LNCaP clone FGC (cell line): ENCODE results near the gene KRTAP10-6.

Source experiments
- DNase-seq: peaks from one replicate; pipeline ENCODE4 v3.0.0-alpha.2; 2011; ENCODE audit warnings: low read depth
- H3K4me3 ChIP-seq: 2 replicates; pipeline ENCODE4 v1.5.1; 2011; ENCODE audit warnings: mild to moderate bottlenecking, low read depth, low read length, control low read depth
- CTCF ChIP-seq: IDR thresholded peaks from 2 replicates; pipeline ENCODE4 v1.5.1; 2012; ENCODE audit warnings: mild to moderate bottlenecking; ENCODE audit not compliant: control insufficient read depth, insufficient read depth; ENCODE audit errors: extremely low read depth

Gene KRTAP10-6

GRCh38 chr21:44616591-44616926, 24.3 kb upstream of the KRTAP10-6 start:
- DNase-seq = no peak
- H3K4me3 ChIP-seq = no peak overlapping the region
- no peak for TF ChIP-seq CTCF

GRCh38 chr21:44615911-44616590, 23.7 kb upstream of the KRTAP10-6 start:
- no peak for DNase-seq
- no peak overlapping the region for H3K4me3 ChIP-seq
- no peak for TF ChIP-seq CTCF

GRCh38 chr21:44615466-44615865, 23.2 kb upstream of the KRTAP10-6 start:
- H3K4me3 ChIP-seq = no peak overlapping the region
- no peak for DNase-seq
- no peak for TF ChIP-seq CTCF

GRCh38 chr21:44614961-44615391, 22.7 kb upstream of the KRTAP10-6 start:
- no peak for TF ChIP-seq CTCF
- DNase-seq = no peak
- no peak overlapping the region for H3K4me3 ChIP-seq

GRCh38 chr21:44614161-44614631, 21.9 kb upstream of the KRTAP10-6 start:
- no peak for TF ChIP-seq CTCF
- no peak overlapping the region for H3K4me3 ChIP-seq
- no peak for DNase-seq

GRCh38 chr21:44613386-44614155, 21.3 kb upstream of the KRTAP10-6 start:
- no peak overlapping the region for H3K4me3 ChIP-seq
- DNase-seq = no peak

More at GRCh38 chr21:44613386-44614155, 21.3 kb upstream of the KRTAP10-6 start:
- no peak for TF ChIP-seq CTCF
